DMS153 (cell line): Measurements from ENCODE around the gene RPS6KA2.
A peak's percentile ranks its signal among the peaks of the same experiment; 100 is the strongest.

Experiments
- DNase-seq: peaks from one replicate; lab custom pipeline; 2025; lab: John Stamatoyannopoulos, UW

Gene RPS6KA2

DNA sequence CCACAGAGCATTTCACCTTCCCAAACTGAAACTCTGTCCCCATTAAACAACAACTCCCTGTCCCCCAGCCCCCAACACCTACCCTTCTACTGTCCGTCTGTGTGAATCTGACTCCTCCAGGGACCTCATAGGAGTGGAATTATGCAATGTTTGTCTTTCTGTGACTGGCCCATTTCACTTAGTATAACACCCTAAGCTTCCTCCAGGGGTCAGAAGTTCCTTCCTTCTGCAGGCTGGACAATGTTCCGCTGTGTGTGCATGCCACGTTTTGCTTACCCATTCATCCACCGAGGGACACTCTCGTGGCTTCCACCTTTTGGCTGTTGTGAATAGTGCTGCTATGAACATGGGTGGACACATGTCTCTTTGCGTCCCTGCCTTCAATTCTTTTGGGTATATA, 206.7 kb downstream of the RPS6KA2 start:
- no peak for DNase-seq

- no peak for DNase-seq
Observed at GRCh38 chr6:166419717-166420116, 207.3 kb downstream of the RPS6KA2 start.

- no peak for DNase-seq
Observed at GRCh38 chr6:166419286-166419685, 207.8 kb downstream of the RPS6KA2 start.

- no peak for DNase-seq
Observed at GRCh38 chr6:166418691-166419143, 208.3 kb downstream of the RPS6KA2 start.

DNA sequence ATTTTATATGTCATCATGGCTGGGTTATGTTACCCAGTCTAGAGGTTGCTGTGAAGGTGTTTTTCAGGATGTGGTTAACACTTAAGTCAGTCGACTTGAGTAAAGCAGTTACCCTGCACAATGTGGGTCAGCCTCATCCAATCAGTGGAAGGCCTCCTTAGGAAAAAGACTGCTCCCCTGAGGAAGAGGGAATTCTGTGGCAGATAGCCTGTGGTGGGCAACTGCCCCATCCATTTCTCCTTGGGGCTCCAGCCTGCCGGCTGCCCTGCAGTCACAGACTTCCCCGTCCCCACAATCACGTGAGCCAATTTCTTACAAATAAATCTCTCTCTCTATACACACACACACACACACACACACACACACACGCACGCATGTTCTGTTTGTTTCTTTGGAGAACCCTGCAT, 209.8 kb downstream of the RPS6KA2 start:
- no peak for DNase-seq

DNA sequence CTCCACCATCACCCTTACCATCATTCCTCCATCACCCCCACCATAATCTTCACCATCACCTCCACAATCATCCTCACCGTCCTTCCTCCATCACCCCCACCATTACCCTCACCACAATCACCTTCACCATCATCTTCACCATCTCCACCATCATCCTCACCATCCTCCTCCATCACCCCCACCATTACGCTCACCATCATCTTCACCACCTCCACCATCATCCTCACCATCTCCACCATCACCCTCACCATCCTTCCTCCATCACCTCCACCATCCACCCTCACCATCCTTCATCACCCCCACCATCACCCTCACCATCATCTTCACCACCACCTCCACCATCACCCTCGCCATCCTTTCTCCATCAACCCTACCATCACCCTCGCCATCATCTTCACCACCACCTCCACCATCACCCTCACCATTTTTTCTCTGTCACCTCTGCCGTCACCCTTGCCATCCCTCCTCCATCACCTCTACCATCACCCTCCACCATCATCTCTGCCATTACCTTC, 211.2 kb downstream of the RPS6KA2 start:
- no peak for DNase-seq

DNA sequence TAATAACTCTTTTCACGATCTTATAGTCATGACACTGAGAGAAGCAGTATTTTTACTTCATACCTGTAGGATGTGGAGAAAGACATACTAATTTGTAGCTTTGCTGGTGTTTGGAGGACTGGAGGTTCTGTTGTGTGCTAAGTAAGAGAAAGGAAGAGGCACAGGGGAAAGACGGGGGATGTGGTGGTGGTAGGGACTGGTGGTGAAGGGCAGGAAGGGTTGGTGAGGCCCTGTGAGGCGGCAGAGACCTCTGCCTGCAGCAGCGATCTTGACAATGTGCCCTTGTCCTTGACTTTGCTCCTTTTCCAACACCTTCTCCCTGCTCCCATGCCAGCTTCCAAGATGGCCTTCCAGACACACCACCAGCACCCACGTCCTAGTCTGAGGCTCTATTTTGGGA, 211.7 kb downstream of the RPS6KA2 start:
- DNase-seq: no peak

- DNase-seq: no peak
Observed at GRCh38 chr6:166413491-166413951, 213.5 kb downstream of the RPS6KA2 start.

DNA sequence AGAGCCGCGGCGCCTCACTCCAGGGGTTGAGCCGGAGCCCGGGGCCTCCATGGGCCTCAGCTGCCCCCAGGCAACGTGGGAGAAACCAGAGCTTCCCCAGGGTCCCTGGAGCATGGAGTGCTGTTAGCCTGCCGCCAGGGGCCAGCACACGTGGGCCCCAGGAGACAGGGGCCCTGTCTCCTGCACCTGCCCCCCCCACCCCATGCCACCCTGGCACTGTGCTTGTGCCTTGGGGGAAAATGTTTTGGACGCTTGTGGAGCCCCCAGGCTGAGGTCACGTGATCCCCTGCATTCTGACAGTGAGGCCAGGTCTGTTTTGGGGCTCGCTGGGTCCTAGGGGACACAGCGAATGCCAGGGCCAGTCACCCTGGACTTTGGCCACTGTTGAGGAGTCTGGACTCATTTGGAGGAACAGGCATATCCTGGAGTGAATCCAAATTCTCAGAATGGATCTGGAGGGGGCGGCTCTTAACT, 214.1 kb downstream of the RPS6KA2 start:
- no peak for DNase-seq

GRCh38 chr6:166412156-166412910, 214.7 kb downstream of the RPS6KA2 start:
- DNase-seq: no peak

DNA sequence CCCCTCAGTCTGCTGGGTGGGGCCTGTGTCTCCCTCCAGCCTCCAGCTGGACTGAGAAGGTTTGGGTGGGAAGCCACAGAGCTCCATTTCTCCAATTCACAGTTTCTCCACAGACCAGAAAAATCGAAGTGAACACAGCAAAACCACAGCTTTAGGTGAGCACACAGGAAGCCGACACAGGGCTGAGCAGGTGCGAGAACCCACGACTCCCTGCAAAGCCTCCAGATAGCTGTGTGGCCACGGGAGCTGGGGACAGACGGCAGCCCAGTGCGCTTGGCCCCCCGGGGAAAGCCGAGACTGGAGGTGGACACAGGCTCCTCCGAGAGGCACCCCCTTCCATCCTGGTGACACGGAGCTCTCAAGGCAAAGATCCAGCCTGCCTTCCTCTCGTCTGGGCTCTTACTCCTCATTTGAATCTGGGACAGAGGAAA, 215.3 kb downstream of the RPS6KA2 start:
- no peak for DNase-seq

- no peak for DNase-seq
Observed at GRCh38 chr6:166411271-166411670, 215.8 kb downstream of the RPS6KA2 start.

GRCh38 chr6:166410426-166410935, 216.6 kb downstream of the RPS6KA2 start:
- no peak for DNase-seq

- DNase-seq: no peak
Observed at GRCh38 chr6:166408936-166409755, 217.9 kb downstream of the RPS6KA2 start.

GRCh38 chr6:166406197-166406596, 220.9 kb downstream of the RPS6KA2 start:
- DNase-seq: no peak

GRCh38 chr6:166405386-166405785, 221.7 kb downstream of the RPS6KA2 start:
- DNase-seq: no peak

DNA sequence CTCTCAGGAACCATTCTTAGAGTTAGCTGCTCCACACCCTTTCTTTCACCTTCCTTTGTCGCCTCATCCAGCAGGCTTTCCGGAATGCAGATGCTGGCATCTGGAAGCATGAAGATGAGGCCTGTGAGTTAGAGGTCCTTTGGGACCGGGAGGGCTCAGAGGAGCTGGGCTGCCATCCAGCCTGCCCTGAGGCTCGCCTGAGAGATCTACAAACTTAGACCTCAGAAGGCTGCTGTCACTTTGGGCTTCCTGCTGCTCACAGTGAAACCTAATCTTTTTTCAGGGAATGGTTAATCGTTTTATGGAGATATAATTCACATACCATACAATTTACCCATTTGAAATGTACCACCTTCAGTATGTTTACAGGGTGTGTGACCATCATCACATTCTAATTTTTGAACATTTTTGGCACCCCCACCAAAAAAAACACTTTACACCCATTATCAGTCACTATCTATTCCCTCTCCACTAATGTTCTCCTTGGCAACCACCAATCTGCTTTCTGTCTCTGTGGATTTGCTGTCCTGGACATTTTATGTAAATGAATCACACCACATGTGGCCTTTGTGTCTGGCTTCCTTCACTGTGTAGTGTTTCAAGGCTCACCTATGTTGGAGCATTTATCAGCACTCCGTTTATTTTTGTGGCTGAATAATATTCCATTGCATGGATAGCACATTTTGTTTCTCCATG, 224.3 kb downstream of the RPS6KA2 start:
- DNase-seq: no peak

DNA sequence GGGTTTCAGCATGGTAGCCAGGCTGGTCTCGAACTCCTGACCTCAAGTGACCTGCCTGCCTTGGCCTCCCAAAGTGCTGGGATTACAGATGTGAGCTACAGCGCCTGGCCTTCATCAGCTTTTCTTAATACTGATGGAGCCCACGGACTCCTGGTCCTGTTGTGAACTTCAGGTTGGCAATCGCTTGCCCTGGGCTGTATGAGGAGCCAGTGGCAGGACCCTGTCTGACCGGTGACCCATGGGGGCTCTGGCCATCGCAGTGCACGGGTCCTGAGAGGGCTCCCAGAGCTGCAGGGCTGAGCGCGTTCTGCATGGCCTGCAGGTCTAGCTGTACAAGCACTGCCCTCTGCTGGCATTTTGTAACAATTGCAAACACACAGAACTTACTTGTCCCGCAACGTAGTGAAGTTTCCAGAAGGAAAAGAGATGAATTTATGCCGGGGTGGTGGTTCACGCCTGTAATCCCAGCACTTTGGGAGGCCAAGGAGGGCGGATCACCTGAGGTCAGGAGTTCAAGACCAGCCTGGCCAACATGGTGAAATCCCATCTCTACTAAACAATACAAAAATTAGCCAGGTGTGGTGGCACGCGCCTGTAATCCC, 226.3 kb downstream of the RPS6KA2 start:
- peak; percentile 42 for DNase-seq

- no peak for DNase-seq
Observed at GRCh38 chr6:166400181-166400580, 226.9 kb downstream of the RPS6KA2 start.

GRCh38 chr6:166398348-166398747, 228.7 kb downstream of the RPS6KA2 start:
- DNase-seq: no peak

DNA sequence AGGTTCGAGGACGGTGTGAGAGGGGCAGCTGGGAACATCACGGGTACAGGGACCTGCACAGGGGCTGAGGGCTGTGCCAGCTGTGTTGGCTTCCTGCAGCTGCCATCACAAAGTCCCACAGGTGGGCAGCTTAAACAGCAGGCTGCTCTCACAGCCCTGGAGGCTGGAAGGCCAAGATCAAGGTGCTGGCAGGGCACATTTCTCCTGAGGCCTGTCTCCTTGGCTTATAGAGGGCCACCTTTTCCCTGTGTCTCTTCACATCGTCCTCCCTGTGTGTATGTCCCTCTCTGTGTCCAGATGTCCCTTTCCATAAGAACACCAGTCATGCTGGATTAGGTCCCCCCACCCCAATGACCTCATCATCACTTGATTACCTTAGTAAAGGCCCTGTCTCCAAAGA, 229.2 kb downstream of the RPS6KA2 start:
- DNase-seq: no peak
